ENCODE measurements around the gene TYRO3.

TYRO3 gene

DNA sequence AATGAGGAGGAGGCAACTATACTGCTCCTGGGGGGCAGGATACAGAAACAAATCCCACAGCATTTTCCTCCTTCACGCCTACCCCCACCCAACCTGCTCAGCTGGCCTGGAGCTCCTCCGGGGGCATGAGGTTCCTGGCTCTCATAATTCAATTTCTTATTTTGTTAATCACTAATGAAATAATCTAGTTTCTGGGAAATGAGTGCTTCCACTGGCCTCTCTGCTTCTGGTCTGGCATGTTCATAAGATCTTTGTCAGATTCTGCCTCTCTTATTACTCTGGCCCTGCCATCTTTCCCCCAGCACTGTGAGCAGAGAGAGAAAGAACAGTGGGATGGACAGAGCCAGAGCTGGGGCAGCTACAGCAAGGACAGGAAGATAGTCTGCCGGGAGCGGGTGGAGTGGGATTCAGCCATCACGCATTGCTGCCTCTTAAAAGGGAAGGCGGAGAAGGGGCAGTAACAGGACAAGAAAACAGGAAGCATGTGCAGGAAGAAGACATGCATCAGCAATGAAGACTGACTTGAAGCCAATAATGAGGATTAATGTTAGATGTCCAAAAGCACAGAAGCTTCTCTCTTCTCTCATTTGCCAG, 28.6 kb upstream of the TYRO3 start:
- Histone ChIP-seq H3K4me1 (ENCODE audit: control insufficient read depth, insufficient read depth, low read length) (no peaks in the 10 kb centered on the region), H3K9me3 (replicated peaks; ENCODE audit: low read length) (no peaks in the 10 kb centered on the region), H3K9ac (ENCODE audit: low read depth, low read length) (no peak overlapping the region), H3K36me3 (ENCODE audit: insufficient read depth, low read length) (peaks cover 66% of the 10 kb centered on the region), H3K27me3 (ENCODE audit: control insufficient read depth, insufficient read depth, low read length) (no peaks in the 10 kb centered on the region), H3K4me3 (ENCODE audit: low read length) (no peak overlapping the region), H3K4me2 (ENCODE audit: low read length) (no peak overlapping the region)

DNA sequence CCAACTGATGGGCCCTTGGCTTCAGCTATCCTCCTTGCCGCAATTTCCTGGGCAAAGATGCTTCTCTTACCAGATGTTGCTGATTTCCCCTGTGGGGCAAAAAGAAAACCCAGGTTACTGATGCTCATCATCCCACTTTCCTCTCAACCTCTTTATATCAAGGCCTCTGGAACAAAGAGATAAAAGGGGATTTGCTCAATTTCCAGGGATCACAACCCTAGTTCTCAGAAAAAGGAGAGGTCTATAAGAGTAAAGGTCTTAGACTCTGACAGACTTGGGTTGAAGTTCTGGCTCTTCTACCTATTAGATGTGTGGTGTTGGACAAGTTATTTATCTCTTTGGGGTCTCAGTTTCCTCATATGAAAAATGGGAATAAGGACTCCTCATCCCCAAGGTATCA, 23.5 kb upstream of the TYRO3 start:
- no peaks in the 10 kb centered on the region for H3K27me3 ChIP-seq (ENCODE audit: control insufficient read depth, insufficient read depth, low read length)
- H3K9me3 ChIP-seq (replicated peaks; ENCODE audit: low read length) = no peaks in the 10 kb centered on the region
- no peak overlapping the region for H3K4me2 ChIP-seq (ENCODE audit: low read length)
- H3K4me3 ChIP-seq (ENCODE audit: low read length) = no peak overlapping the region
- H3K4me1 ChIP-seq (ENCODE audit: control insufficient read depth, insufficient read depth, low read length) = no peaks in the 10 kb centered on the region
- no peak overlapping the region for H3K9ac ChIP-seq (ENCODE audit: low read depth, low read length)
- H3K36me3 ChIP-seq (ENCODE audit: insufficient read depth, low read length) = peaks cover 43% of the 10 kb centered on the region

- no peaks in the 10 kb centered on the region for H3K27me3 ChIP-seq (ENCODE audit: control insufficient read depth, insufficient read depth, low read length)
- H3K4me2 ChIP-seq (ENCODE audit: low read length) = no peak overlapping the region
- H3K36me3 ChIP-seq (ENCODE audit: insufficient read depth, low read length) = peaks cover 36% of the 10 kb centered on the region
- no peaks in the 10 kb centered on the region for H3K4me1 ChIP-seq (ENCODE audit: control insufficient read depth, insufficient read depth, low read length)
- no peaks in the 10 kb centered on the region for H3K9me3 ChIP-seq (replicated peaks; ENCODE audit: low read length)
- H3K9ac ChIP-seq (ENCODE audit: low read depth, low read length) = no peak overlapping the region
- no peak overlapping the region for H3K4me3 ChIP-seq (ENCODE audit: low read length)
Observed at GRCh38 chr15:41536866-41537265, 22.1 kb upstream of the TYRO3 start.

- Histone ChIP-seq H3K36me3 (ENCODE audit: insufficient read depth, low read length) (no peaks in the 10 kb centered on the region), H3K4me1 (ENCODE audit: control insufficient read depth, insufficient read depth, low read length) (peaks cover 5% of the 10 kb centered on the region), H3K9me3 (replicated peaks; ENCODE audit: low read length) (no peaks in the 10 kb centered on the region), H3K27me3 (ENCODE audit: control insufficient read depth, insufficient read depth, low read length) (no peaks in the 10 kb centered on the region), H3K9ac (ENCODE audit: low read depth, low read length) (peak overlapping the region; percentile 90), H3K4me2 (ENCODE audit: low read length) (peak overlapping the region; percentile 74), H3K4me3 (ENCODE audit: low read length) (peak overlapping the region; percentile 93)
Observed at GRCh38 chr15:41543521-41543870, 15.5 kb upstream of the TYRO3 start.

DNA sequence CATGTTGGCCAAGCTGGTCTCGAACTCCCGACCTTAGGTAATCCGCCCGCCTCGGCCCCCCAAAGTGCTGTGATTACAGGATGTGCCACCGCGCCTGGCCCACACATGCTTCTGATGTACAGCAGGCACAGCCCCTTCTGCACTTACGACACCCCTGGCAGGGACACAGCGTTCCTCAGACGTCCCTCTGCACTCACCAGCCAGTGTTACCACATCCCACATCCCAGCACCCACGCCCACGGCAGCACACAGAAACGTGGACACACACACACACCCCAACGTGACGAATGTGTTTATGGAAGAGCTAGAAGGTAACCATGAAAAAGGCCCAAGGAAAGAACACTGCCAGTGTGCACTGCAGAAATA, 14.4 kb upstream of the TYRO3 start:
- no peaks in the 10 kb centered on the region for H3K27me3 ChIP-seq (ENCODE audit: control insufficient read depth, insufficient read depth, low read length)
- no peaks in the 10 kb centered on the region for H3K36me3 ChIP-seq (ENCODE audit: insufficient read depth, low read length)
- no peak overlapping the region for H3K4me3 ChIP-seq (ENCODE audit: low read length)
- no peak overlapping the region for H3K9ac ChIP-seq (ENCODE audit: low read depth, low read length)
- no peak overlapping the region for H3K4me2 ChIP-seq (ENCODE audit: low read length)
- H3K9me3 ChIP-seq (replicated peaks; ENCODE audit: low read length) = no peaks in the 10 kb centered on the region
- H3K4me1 ChIP-seq (ENCODE audit: control insufficient read depth, insufficient read depth, low read length) = peaks cover 5% of the 10 kb centered on the region

- Histone ChIP-seq H3K36me3 (ENCODE audit: insufficient read depth, low read length) (no peaks in the 10 kb centered on the region), H3K27me3 (ENCODE audit: control insufficient read depth, insufficient read depth, low read length) (no peaks in the 10 kb centered on the region), H3K9me3 (replicated peaks; ENCODE audit: low read length) (no peaks in the 10 kb centered on the region), H3K9ac (ENCODE audit: low read depth, low read length) (no peak overlapping the region), H3K4me2 (ENCODE audit: low read length) (no peak overlapping the region), H3K4me3 (ENCODE audit: low read length) (no peak overlapping the region), H3K4me1 (ENCODE audit: control insufficient read depth, insufficient read depth, low read length) (peaks cover 5% of the 10 kb centered on the region)
Observed at GRCh38 chr15:41545218-41545617, 13.8 kb upstream of the TYRO3 start.

- no peaks in the 10 kb centered on the region for H3K9me3 ChIP-seq (replicated peaks; ENCODE audit: low read length)
- no peaks in the 10 kb centered on the region for H3K27me3 ChIP-seq (ENCODE audit: control insufficient read depth, insufficient read depth, low read length)
- H3K4me1 ChIP-seq (ENCODE audit: control insufficient read depth, insufficient read depth, low read length) = peaks cover 5% of the 10 kb centered on the region
- no peaks in the 10 kb centered on the region for H3K36me3 ChIP-seq (ENCODE audit: insufficient read depth, low read length)
- H3K4me3 ChIP-seq (ENCODE audit: low read length) = no peak overlapping the region
- H3K4me2 ChIP-seq (ENCODE audit: low read length) = no peak overlapping the region
- no peak overlapping the region for H3K9ac ChIP-seq (ENCODE audit: low read depth, low read length)
Observed at GRCh38 chr15:41546851-41547786, 11.9 kb upstream of the TYRO3 start.

DNA sequence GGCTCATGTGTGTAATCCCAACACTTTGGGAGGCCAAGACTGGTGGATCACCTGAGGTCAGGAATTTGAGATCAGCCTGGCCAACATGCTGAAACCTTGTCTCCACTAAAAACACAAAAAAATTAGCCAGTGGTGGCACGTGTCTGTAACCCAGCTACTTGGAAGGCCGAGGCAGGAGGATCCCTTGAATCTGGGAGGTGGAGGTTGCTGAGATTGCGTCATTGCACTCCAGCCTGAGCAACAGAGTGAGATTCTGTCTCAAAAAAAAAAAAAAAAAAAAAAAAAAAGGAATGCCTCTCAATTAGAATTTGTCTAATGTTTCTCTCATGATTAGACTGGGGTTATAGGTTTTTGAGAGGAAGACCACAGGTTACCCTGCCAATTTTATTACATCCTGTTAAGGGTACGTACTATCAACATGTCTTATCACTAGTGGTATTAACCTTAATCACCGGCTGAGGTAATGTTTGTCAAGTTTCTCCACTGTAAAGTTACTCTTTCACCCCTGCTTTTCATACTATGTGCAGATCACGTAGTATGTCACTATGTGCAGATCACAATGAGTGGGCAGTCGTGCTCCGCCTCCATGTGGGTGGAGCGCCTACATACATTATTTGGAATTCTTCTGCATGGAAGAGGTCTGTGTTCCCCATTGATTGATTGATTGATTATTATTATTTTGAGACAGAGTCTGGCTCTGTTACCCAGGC, 8.8 kb upstream of the TYRO3 start:
- no peaks in the 10 kb centered on the region for H3K9me3 ChIP-seq (replicated peaks; ENCODE audit: low read length)
- H3K9ac ChIP-seq (ENCODE audit: low read depth, low read length) = no peak overlapping the region
- H3K4me3 ChIP-seq (ENCODE audit: low read length) = no peak overlapping the region
- H3K4me2 ChIP-seq (ENCODE audit: low read length) = no peak overlapping the region
- no peaks in the 10 kb centered on the region for H3K36me3 ChIP-seq (ENCODE audit: insufficient read depth, low read length)
- H3K4me1 ChIP-seq (ENCODE audit: control insufficient read depth, insufficient read depth, low read length) = peaks cover 5% of the 10 kb centered on the region
- no peaks in the 10 kb centered on the region for H3K27me3 ChIP-seq (ENCODE audit: control insufficient read depth, insufficient read depth, low read length)

GRCh38 chr15:41553731-41554130, 5.3 kb upstream of the TYRO3 start:
- Histone ChIP-seq H3K4me1 (ENCODE audit: control insufficient read depth, insufficient read depth, low read length) (peaks cover 10% of the 10 kb centered on the region), H3K9me3 (replicated peaks; ENCODE audit: low read length) (no peaks in the 10 kb centered on the region), H3K9ac (ENCODE audit: low read depth, low read length) (no peak overlapping the region), H3K4me2 (ENCODE audit: low read length) (no peak overlapping the region), H3K36me3 (ENCODE audit: insufficient read depth, low read length) (no peaks in the 10 kb centered on the region), H3K27me3 (ENCODE audit: control insufficient read depth, insufficient read depth, low read length) (no peaks in the 10 kb centered on the region), H3K4me3 (ENCODE audit: low read length) (no peak overlapping the region)

DNA sequence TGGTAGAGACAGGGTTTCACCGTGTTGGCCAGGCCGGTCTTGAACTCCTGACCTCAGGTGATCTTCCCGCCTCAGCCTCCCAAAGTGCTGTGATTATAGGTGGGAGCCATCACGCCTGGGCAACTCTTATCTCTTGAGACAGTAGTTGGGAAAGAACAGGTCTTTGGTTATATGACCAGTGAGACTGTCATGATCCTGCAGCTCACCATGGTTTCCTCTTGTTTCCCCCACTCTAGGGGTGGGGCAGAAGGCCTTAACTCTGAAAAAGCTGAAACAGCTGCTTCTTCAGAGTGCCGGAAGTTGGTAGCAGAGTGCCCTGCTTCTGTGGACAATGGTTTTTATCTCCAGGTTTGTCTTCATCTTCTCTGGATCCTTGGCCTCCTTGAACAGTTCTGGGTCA, 4.7 kb upstream of the TYRO3 start:
- no peak overlapping the region for H3K9ac ChIP-seq (ENCODE audit: low read depth, low read length)
- no peaks in the 10 kb centered on the region for H3K36me3 ChIP-seq (ENCODE audit: insufficient read depth, low read length)
- no peaks in the 10 kb centered on the region for H3K27me3 ChIP-seq (ENCODE audit: control insufficient read depth, insufficient read depth, low read length)
- H3K4me3 ChIP-seq (ENCODE audit: low read length) = no peak overlapping the region
- no peak overlapping the region for H3K4me2 ChIP-seq (ENCODE audit: low read length)
- H3K4me1 ChIP-seq (ENCODE audit: control insufficient read depth, insufficient read depth, low read length) = peaks cover 10% of the 10 kb centered on the region
- no peaks in the 10 kb centered on the region for H3K9me3 ChIP-seq (replicated peaks; ENCODE audit: low read length)

- Histone ChIP-seq H3K36me3 (ENCODE audit: insufficient read depth, low read length) (no peaks in the 10 kb centered on the region), H3K4me3 (ENCODE audit: low read length) (no peak overlapping the region), H3K27me3 (ENCODE audit: control insufficient read depth, insufficient read depth, low read length) (no peaks in the 10 kb centered on the region), H3K4me1 (ENCODE audit: control insufficient read depth, insufficient read depth, low read length) (peaks cover 15% of the 10 kb centered on the region), H3K9ac (ENCODE audit: low read depth, low read length) (no peak overlapping the region), H3K4me2 (ENCODE audit: low read length) (no peak overlapping the region), H3K9me3 (replicated peaks; ENCODE audit: low read length) (no peaks in the 10 kb centered on the region)
Observed at GRCh38 chr15:41554915-41555314, 4.1 kb upstream of the TYRO3 start.
